K562 (cell line): ENCODE measurements around the gene CALML4. TPM values are rescaled to one million over a fixed set of nuclear protein-coding genes. Genes with fewer than 3 reads are reported as not detected.

ENCODE experiments used
- CAMTA2 ChIP-seq: fragments of 250-450 bp; sonication (Bioruptor Pico); conservative IDR thresholded peaks from 2 replicates; pipeline ENCODE4 v1.5.1; 2022
- CEBPB ChIP-seq: fragments of 450-650 bp; IDR thresholded peaks from 2 replicates; pipeline ENCODE4 v1.6.1; 2016; ENCODE audit warnings: missing genetic modification characterization, missing compliant biosample characterization
- CEBPG ChIP-seq, 3 experiments: fragments of 200-800 bp in 1 of 3; sonication (Bioruptor generic) in 1 of 3; sonication (generic) in 1 of 3; formaldehyde crosslinking in 1 of 3; IDR thresholded peaks in 2 of 3; conservative IDR thresholded peaks in 1 of 3; 2 replicates each; pipeline versions ENCODE4 v1.6.1 to v1.8.0; 2016 to 2022; ENCODE audit warnings: missing compliant biosample characterization in 2 of 3, missing genetic modification characterization in 2 of 3, mild to moderate bottlenecking in 1 of 3, missing genetic modification reagents in 1 of 3
- E2F4 ChIP-seq: sonication (generic); formaldehyde crosslinking; IDR thresholded peaks from 2 replicates; pipeline ENCODE4 v1.8.0; 2022; ENCODE audit warnings: mild to moderate bottlenecking, low read depth, missing genetic modification reagents
- ETV1 ChIP-seq: fragments of 450-650 bp; conservative IDR thresholded peaks from 2 replicates; pipeline ENCODE4 v1.6.1; 2016; ENCODE audit warnings: missing genetic modification characterization, control low read depth, low read depth, missing compliant biosample characterization
- HDAC6 ChIP-seq: IDR thresholded peaks from 2 replicates; pipeline ENCODE4 v1.6.1; 2012; ENCODE audit warnings: low read depth, mild to moderate bottlenecking, control low read depth, inconsistent platforms, low read length, moderate library complexity
- HNRNPH1 ChIP-seq: fragments of 200-400 bp; formaldehyde crosslinking; optimal IDR thresholded peaks from 2 replicates; pipeline ENCODE3; 2017; ENCODE audit warnings: low read depth, mild to moderate bottlenecking, low read length, moderate library complexity
- ILK ChIP-seq: fragments of 450-650 bp; IDR thresholded peaks from 2 replicates; pipeline ENCODE4 v1.6.1; 2016; ENCODE audit warnings: missing genetic modification characterization, low read depth, mild to moderate bottlenecking, missing compliant biosample characterization, moderate library complexity, borderline replicate concordance
- MED1 ChIP-seq: sonication (generic); formaldehyde crosslinking; IDR thresholded peaks from 2 replicates; pipeline ENCODE4 v1.8.1; 2023; ENCODE audit warnings: missing genetic modification reagents, borderline replicate concordance
- NFXL1 ChIP-seq: fragments of 450-650 bp; formaldehyde crosslinking; IDR thresholded peaks from 2 replicates; pipeline ENCODE4 v1.4.0; 2021; ENCODE audit warnings: mild to moderate bottlenecking
- POLR2B ChIP-seq: fragments of 450-650 bp; IDR thresholded peaks from 2 replicates; pipeline ENCODE4 v1.6.1; 2018; ENCODE audit warnings: low read depth; ENCODE audit not compliant: partially characterized antibody
- PREB ChIP-seq: sonication (generic); formaldehyde crosslinking; IDR thresholded peaks from 2 replicates; pipeline ENCODE4 v1.8.1; 2023; ENCODE audit warnings: mild to moderate bottlenecking, missing genetic modification reagents
- PURB ChIP-seq: sonication (generic); formaldehyde crosslinking; IDR thresholded peaks from 2 replicates; pipeline ENCODE4 v1.9.0; 2021; ENCODE audit warnings: low read depth, mild to moderate bottlenecking, missing genetic modification reagents
- RNF2 ChIP-seq: sonication (generic); IDR thresholded peaks from 2 replicates; pipeline ENCODE4 v1.6.1; 2016
- TRIM24 ChIP-seq, 2 experiments: fragments of 450-650 bp; IDR thresholded peaks; 2 replicates each; pipeline ENCODE4 v1.6.1; 2016
- UBTF ChIP-seq, 2 experiments: IDR thresholded peaks; 2 replicates each; pipeline ENCODE4 v1.6.1; 2012; ENCODE audit warnings: improper control_type of control experiment in 2 of 2, low read depth in 2 of 2, low read length in 2 of 2, borderline replicate concordance in 1 of 2
- ZC3H4 ChIP-seq: sonication (generic); formaldehyde crosslinking; IDR thresholded peaks from 2 replicates; pipeline ENCODE4 v1.9.0; 2021; ENCODE audit warnings: missing genetic modification reagents, borderline replicate concordance
- ZNF224 ChIP-seq: sonication (generic); formaldehyde crosslinking; IDR thresholded peaks from 2 replicates; pipeline ENCODE4 v1.8.0; 2022; ENCODE audit warnings: mild to moderate bottlenecking, missing genetic modification reagents
- ZNF707 ChIP-seq: fragments of 250-450 bp; sonication (Bioruptor Pico); conservative IDR thresholded peaks from 2 replicates; pipeline ENCODE4 v1.8.0; 2022; ENCODE audit warnings: inconsistent platforms, mild to moderate bottlenecking, moderate library complexity
- polyA plus RNA-seq, 8 experiments: library from polyadenylated mRNA; depleted of rRNA in 4 of 8; stranded (reverse) in 5 of 8; unstranded in 3 of 8; fragments of >200 nt; fragmentation: Nextera tagmentation in 2 of 8; fragmentation: Illumina TruSeq in 1 of 8; extraction: Ambion mirVana in 2 of 8; extraction: Trizol in 1 of 8; gene quantifications; 2 replicates each; pipeline versions ENCODE4 v1.2.1 to v1.2.3, GENCODE V29; 2011 to 2014; ENCODE audit warnings: inconsistent platforms in 1 of 8, missing spikeins in 1 of 8
- total RNA-seq, 7 experiments: library from RNA; depleted of rRNA in 6 of 7; stranded (reverse); fragments of >200 nt in 6 of 7; fragmentation: Illumina TruSeq in 2 of 7; extraction: Trizol in 2 of 7; gene quantifications; 2 replicates each; pipeline versions ENCODE4 v1.2.1 to v1.2.3, GENCODE V29; 2011 to 2021; ENCODE audit warnings: low replicate concordance in 1 of 7

CALML4 gene
- total and polyA plus RNA-seq, 9 of the 15 experiments (the other 6 are each of a cell fraction or from before 2014, with no cell fraction given) = 2.8 to 30.6 (median 15.5) TPM

GRCh38 chr15:68152342-68152741 lies 52.8 kb downstream of the CALML4 start (continued):
- TF ChIP-seq TRIM24 (IDR thresholded peaks at IDR 0.05) (peak in 1 of 2 experiments; percentile 23; a peak in 1 of 4 replicates), RNF2 (no peak), HNRNPH1 (no peak), ZC3H4 (CRISPR knock-in tag) (no peak), E2F4 (CRISPR knock-in tag) (no peak), ZNF707 (CRISPR knock-in tag) (no peak), MED1 (CRISPR knock-in tag) (no peak), HDAC6 (no peak), PREB (no peak), ZNF224 (CRISPR knock-in tag) (no peak), CEBPB (tag) (peak; percentile 82), CAMTA2 (CRISPR knock-in tag) (no peak), UBTF (IDR thresholded peaks at IDR 0.05; ENCODE audit: borderline replicate concordance in 1 of 2, low read depth in 2 of 2, low read length in 2 of 2) (no peak), ETV1 (tag) (no peak), PURB (no peak), CEBPG (CRISPR knock-in tag; IDR thresholded peaks at IDR 0.05) (no peak), CEBPG (tag; conservative IDR thresholded peaks at IDR 0.05 in 1 of 2, IDR thresholded peaks at IDR 0.05 in 1 of 2) (peak; percentile 52 to 72), POLR2B (no peak), ILK (tag) (no peak), NFXL1 (no peak)
